Heart right ventricle (tissue), 16 donors: Measurements from ENCODE around the gene PRPF8. TPM values are rescaled to one million over a fixed set of nuclear protein-coding genes. Genes with fewer than 3 reads are reported as not detected.
"Not testable (repeated sequence)": the region's sequence is repeated elsewhere in the genome, so short reads cannot be mapped to it uniquely, and the experiment has no call there.

Source experiments
- ATAC-seq, 8 donors: fragments of 200-7000 bp; cut with Tn5 transposase; one replicate each; pipeline ENCODE4 v1.9.1; 2020; ENCODE audit warnings: mild to moderate bottlenecking in 8 of 8, moderate library complexity in 8 of 8, moderate number of reproducible peaks in 1 of 8
- DNase-seq, 2 donors: peaks; one replicate each; pipeline ENCODE4 v3.0.0-alpha.2; 2020
- H3K27ac ChIP-seq, 10 donors: fragments of 200-600 bp; sonication (generic) in 2 of 10; one replicate each; pipeline versions ENCODE4 v1.5.0 to v1.8.0; 2020 to 2022; ENCODE audit warnings: mild to moderate bottlenecking in 3 of 10
- H3K27me3 ChIP-seq, 7 donors: fragments of 200-600 bp; one replicate each; pipeline ENCODE4 v1.8.0; 2021 to 2022; ENCODE audit warnings: mild to moderate bottlenecking in 2 of 7
- H3K36me3 ChIP-seq, 9 donors: fragments of 200-600 bp; sonication (generic) in 1 of 9; one replicate each; pipeline versions ENCODE4 v1.5.0 to v1.8.0; 2020 to 2022; ENCODE audit warnings: mild to moderate bottlenecking in 2 of 9
- H3K4me1 ChIP-seq, 9 donors: fragments of 200-600 bp; sonication (generic) in 1 of 9; one replicate each; pipeline versions ENCODE4 v1.5.0 to v1.8.0; 2020 to 2022; ENCODE audit warnings: mild to moderate bottlenecking in 4 of 9
- H3K4me3 ChIP-seq, 10 donors: fragments of 200-600 bp; sonication (generic) in 2 of 10; one replicate each; pipeline versions ENCODE4 v1.5.0 to v1.8.0; 2020 to 2022; ENCODE audit warnings: mild to moderate bottlenecking in 7 of 10, moderate library complexity in 2 of 10
- H3K9me3 ChIP-seq, 11 donors: fragments of 200-600 bp in 10 of 11; sonication (generic) in 2 of 11; one replicate each; pipeline versions ENCODE4 v1.5.0 to v1.8.0; 2013 to 2022; ENCODE audit warnings: mild to moderate bottlenecking in 2 of 11, control low read depth in 1 of 11, moderate library complexity in 1 of 11
- CTCF ChIP-seq, 9 donors: fragments of 200-600 bp; sonication (generic) in 2 of 9; IDR thresholded peaks; one replicate each; pipeline versions ENCODE4 v1.5.0 to v1.8.0; 2021 to 2022; ENCODE audit warnings: antibody characterized with exemption in 9 of 9, mild to moderate bottlenecking in 5 of 9, moderate library complexity in 1 of 9
- WGBS, 2 donors: extraction: QIAGEN DNeasy Blood & Tissue Kit; methylation state at CpG; one replicate each; pipeline ENCODE4 v1.1.7; 2013; ENCODE audit warnings: inconsistent platforms in 1 of 2; 5-methylcytosine and 5-hydroxymethylcytosine counted together
- intact Hi-C, 10 donors: fragments of 100-400 bp; cut with DNase I; formaldehyde crosslinking; loops; one replicate each; pipeline versions ENCODE4 v1.11.1 to v1.14.2; 2022
- polyA plus RNA-seq, 2 donors: library from polyadenylated mRNA; stranded (reverse); fragments of 200-250 nt; gene quantifications; one replicate each; pipeline ENCODE4 v1.2.3, GENCODE V29; 2013
- total RNA-seq, 10 donors: library from RNA; stranded (reverse); fragmentation: NEBNext Ultra II Directional in 3 of 10; extraction: Animal tissue kit (Norgen Biotek cat#: 25700) in 3 of 10; gene quantifications; one replicate each; pipeline versions ENCODE4 v1.2.1 to v1.2.4, GENCODE V29; 2021 to 2023
- donor health status: Arrhythmogenic right ventricular cardiomyopathy.
- donor health status: ischemic (EF 13 %, LVEDD 7.1; RV severe dilation, severe dysfunction).
- donor health status: healthy with polysubstance abuse.
- donor health status: DM: no; HTN: yes; CAD: no.
- donor health status: DM: no; HTN: no; CAD: no.
- donor health status: ischemic (EF 25% LVEDD 6.9; RV normal size, moderate dysfunction).
- donor health status: ischemic (EF 25% LVEDD 5.7; RV mildly dilated, moderate dysfunction).
- donor health status: healthy.
- donor health status: DM: yes; HTN: yes; CAD: no.
- donor health status: Ischemic cardiomyopathy.
- donor health status: ischemic (EF 35%, LVEDD 5.7; RV mildly dilated, moderate dysfunction).
- donor health status: nonischemic (EF 11% LVEDD 7.7; RV severe dilation, severe dysfunction).
- donor health status: DM: yes; HTN: yes; CAD: no.
- donor health status: PGD.
- donor health status: ischemic (EF 29% LVEDD 5.4; RV normal size, mild dysfunction).
- donor health status: nonischemic (EF 23%, LVEDD 6.1; RV moderate dilation, normal function).

The PRPF8 gene
- total and polyA plus RNA-seq, 12 donors: 79.1 to 205 (median 173) TPM

GRCh38 chr17:1686086-1686485 is 1.4 kb upstream of the PRPF8 start:
- H3K27ac ChIP-seq: no peak overlapping the region
- no peaks in the 10 kb centered on the region for H3K9me3 ChIP-seq
- no peak overlapping the region for H3K4me3 ChIP-seq
- intact Hi-C loops: no loop called here
- TF ChIP-seq CTCF (IDR thresholded peaks at IDR 0.05): no peak
- ATAC-seq (no peak), DNase-seq (no peak)
- H3K36me3 ChIP-seq: peaks cover 4 to 25% (median 21%) of the 10 kb centered on the region in 9 donors
- 85 to 95% methylated on average over 7 of the region's 7 CpGs for WGBS, 2 donors
- H3K27me3 ChIP-seq: no peaks in the 10 kb centered on the region
- peaks cover 0 to 28% (median 24%) of the 10 kb centered on the region in 9 donors for H3K4me1 ChIP-seq

GRCh38 chr17:1683459-1683858 is 1.2 kb downstream of the PRPF8 start:
- Histone ChIP-seq H3K4me1 (peaks cover 0 to 28% (median 24%) of the 10 kb centered on the region in 9 donors), H3K9me3 (no peaks in the 10 kb centered on the region), H3K4me3 (peak overlapping the region; percentile 48 to 98 (median 86)), H3K27ac (peak overlapping the region in 7 of 10 donors; percentile 81 to 98 (median 96)), H3K27me3 (no peaks in the 10 kb centered on the region), H3K36me3 (peaks cover 15 to 51% (median 48%) of the 10 kb centered on the region in 9 donors)
- DNase-seq (no peak), ATAC-seq (no peak)
- TF ChIP-seq CTCF (IDR thresholded peaks at IDR 0.05): no peak
- 76 to 84% methylated on average over 5 of the region's 5 CpGs for WGBS, 2 donors
- intact Hi-C loops: loop anchor here in 1 of 10 donors (5.0 kb wide), 1 partner anchor 99 kb away; no protein-coding TSS in a partner anchor

GRCh38 chr17:1676401-1676800 is 8.3 kb downstream of the PRPF8 start:
- Histone ChIP-seq H3K4me1 (no peaks in the 10 kb centered on the region), H3K36me3 (peaks cover 36 to 100% (median 100%) of the 10 kb centered on the region in 9 donors), H3K4me3 (no peak overlapping the region), H3K27ac (no peak overlapping the region), H3K27me3 (no peaks in the 10 kb centered on the region), H3K9me3 (no peaks in the 10 kb centered on the region)
- no peak for DNase-seq
- intact Hi-C loops: loop anchor here in 1 of 10 donors (5.0 kb wide), 1 partner anchor 36 kb away; the partner anchor contains the start of gene TLCD2
- TF ChIP-seq CTCF (IDR thresholded peaks at IDR 0.05): no peak
- 91 to 95% methylated on average over 13 of the region's 13 CpGs for WGBS, 2 donors
- ATAC-seq: no peak

- no peaks in the 10 kb centered on the region for H3K9me3 ChIP-seq
- intact Hi-C loops: loop anchor here in 4 of 10 donors (5.0 kb wide), 2 partner anchors 39 to 114 kb away; partner anchors contain the start of gene TLCD2 (in 3 of the 4)
- no peak overlapping the region for H3K4me3 ChIP-seq
- TF ChIP-seq CTCF (IDR thresholded peaks at IDR 0.05): no peak
- peaks cover 0 to 28% (median 14%) of the 10 kb centered on the region in 9 donors for H3K4me1 ChIP-seq
- no peak overlapping the region for H3K27ac ChIP-seq
- no peaks in the 10 kb centered on the region for H3K27me3 ChIP-seq
- peaks cover 18 to 100% (median 87%) of the 10 kb centered on the region in 9 donors for H3K36me3 ChIP-seq
- WGBS, 2 donors: 89 to 93% methylated on average over 26 of the region's 26 CpGs
- DNase-seq: no peak
- ATAC-seq: no peak
These were observed 11.5 kb downstream of the PRPF8 start for GRCh38 chr17:1673041-1673785.

- H3K36me3 ChIP-seq: peaks cover 14 to 100% (median 71%) of the 10 kb centered on the region in 9 donors
- not testable (repeated sequence) for H3K4me3 ChIP-seq, DNase-seq, H3K27me3 ChIP-seq, ATAC-seq, H3K9me3 ChIP-seq, H3K27ac ChIP-seq, H3K4me1 ChIP-seq
- intact Hi-C loops: loop anchor here in 5 of 10 donors (10.0 kb wide), 3 partner anchors 121 to 381 kb away; partner anchors contain the start of gene OVCA2 (in 1 of the 5)
- WGBS, 2 donors: 89 to 90% methylated on average over 5 of the region's 5 CpGs
These were observed 20.7 kb downstream of the PRPF8 start for GRCh38 chr17:1663934-1664333.
